GM12872 (cell line): ENCODE results near the gene GPRASP3.

Experiments
- CTCF ChIP-seq: IDR thresholded peaks from 3 replicates; pipeline ENCODE4 v1.5.1; 2011; ENCODE audit warnings: low read depth, mild to moderate bottlenecking, low read length, moderate library complexity; ENCODE audit not compliant: insufficient read depth

Gene GPRASP3

GRCh38 chrX:102765809-102766208 lies 45.3 kb downstream of the GPRASP3 start:
- TF ChIP-seq CTCF = no peak

GRCh38 chrX:102767287-102767686 lies 46.7 kb downstream of the GPRASP3 start:
- no peak for TF ChIP-seq CTCF

- TF ChIP-seq CTCF = no peak
Measured at GRCh38 chrX:102768987-102769761, 48.6 kb downstream of the GPRASP3 start.
